Measurements from ENCODE around the gene OR9A2. TPM values are rescaled to one million over a fixed set of nuclear protein-coding genes. Genes with fewer than 3 reads are reported as not detected.

OR9A2 gene
- total RNA-seq, 2 donors from 2014 or later: not detected

- intact Hi-C loops (cut with DNase I): no loop called here
- DNase-seq (ENCODE audit: low spot score): no peak
These were observed 751 bp upstream of the OR9A2 start for GRCh38 chr7:143027683-143028082.

- no peak for DNase-seq (ENCODE audit: low spot score)
- intact Hi-C loops (cut with DNase I): no loop called here
These were observed 1.6 kb downstream of the OR9A2 start for GRCh38 chr7:143025371-143025770.

- intact Hi-C loops (cut with DNase I): no loop called here
- no peak for DNase-seq (ENCODE audit: low spot score)
These were observed 3.9 kb downstream of the OR9A2 start for GRCh38 chr7:143023047-143023446.

- DNase-seq (ENCODE audit: low spot score): no peak
- intact Hi-C loops (cut with DNase I): no loop called here
These were observed 8.0 kb downstream of the OR9A2 start for GRCh38 chr7:143018931-143019330.

GRCh38 chr7:143016996-143017395 lies 9.9 kb downstream of the OR9A2 start:
- DNase-seq (ENCODE audit: low spot score): no peak
- intact Hi-C loops (cut with DNase I): no loop called here

- intact Hi-C loops (cut with DNase I): no loop called here
- DNase-seq (ENCODE audit: low spot score): no peak
These were observed 10.9 kb downstream of the OR9A2 start for GRCh38 chr7:143015926-143016490.

GRCh38 chr7:143015084-143015483 lies 11.8 kb downstream of the OR9A2 start:
- intact Hi-C loops (cut with DNase I): no loop called here
- no peak for DNase-seq (ENCODE audit: low spot score)

- intact Hi-C loops (cut with DNase I): loop anchor here in 1 of 2 donors (5.0 kb wide), 1 partner anchor 198 kb away; no protein-coding TSS in a partner anchor
These were observed 13.0 kb downstream of the OR9A2 start for GRCh38 chr7:143013893-143014292.

GRCh38 chr7:143013473-143013872 lies 13.5 kb downstream of the OR9A2 start:
- no peak for DNase-seq (ENCODE audit: low spot score)
- intact Hi-C loops (cut with DNase I): loop anchor here in 1 of 2 donors (5.0 kb wide), 1 partner anchor 199 kb away; no protein-coding TSS in a partner anchor

More at GRCh38 chr7:143013893-143014292, 13.0 kb downstream of the OR9A2 start:
- no peak for DNase-seq (ENCODE audit: low spot score)

- intact Hi-C loops (cut with DNase I): loop anchor here in 1 of 2 donors (5.0 kb wide), 1 partner anchor 200 kb away; no protein-coding TSS in a partner anchor
- DNase-seq (ENCODE audit: low spot score): no peak
These were observed 14.5 kb downstream of the OR9A2 start for GRCh38 chr7:143012409-143012808.

GRCh38 chr7:143012001-143012400 lies 14.9 kb downstream of the OR9A2 start:
- no peak for DNase-seq (ENCODE audit: low spot score)
- intact Hi-C loops (cut with DNase I): loop anchor here in 1 of 2 donors (5.0 kb wide), 1 partner anchor 200 kb away; no protein-coding TSS in a partner anchor

GRCh38 chr7:143008007-143008901 lies 18.7 kb downstream of the OR9A2 start:
- intact Hi-C loops (cut with DNase I): loop anchor here in 1 of 2 donors (2.0 kb wide), 1 partner anchor 207 kb away; no protein-coding TSS in a partner anchor
- peak; percentile 95 for DNase-seq (ENCODE audit: low spot score)

- intact Hi-C loops (cut with DNase I): no loop called here
- DNase-seq (ENCODE audit: low spot score): no peak
These were observed 21.2 kb downstream of the OR9A2 start for GRCh38 chr7:143005632-143006260.

- intact Hi-C loops (cut with DNase I): loop anchor here in 1 of 2 donors (5.0 kb wide), 1 partner anchor 151 kb away; no protein-coding TSS in a partner anchor
These were observed 23.4 kb downstream of the OR9A2 start for GRCh38 chr7:143003393-143004051.

GRCh38 chr7:143002898-143003297 lies 24.0 kb downstream of the OR9A2 start:
- intact Hi-C loops (cut with DNase I): loop anchor here in 1 of 2 donors (5.0 kb wide), 1 partner anchor 151 kb away; no protein-coding TSS in a partner anchor

More at GRCh38 chr7:143003393-143004051, 23.4 kb downstream of the OR9A2 start:
- no peak for DNase-seq (ENCODE audit: low spot score)

GRCh38 chr7:143002106-143002505 lies 24.8 kb downstream of the OR9A2 start:
- intact Hi-C loops (cut with DNase I): loop anchor here in 1 of 2 donors (5.0 kb wide), 1 partner anchor 150 kb away; no protein-coding TSS in a partner anchor
- DNase-seq (ENCODE audit: low spot score): no peak

More at GRCh38 chr7:143002898-143003297, 24.0 kb downstream of the OR9A2 start:
- DNase-seq (ENCODE audit: low spot score): no peak

- no peak for DNase-seq (ENCODE audit: low spot score)
- intact Hi-C loops (cut with DNase I): loop anchor here in 1 of 2 donors (5.0 kb wide), 1 partner anchor 148 kb away; no protein-coding TSS in a partner anchor
These were observed 26.3 kb downstream of the OR9A2 start for GRCh38 chr7:143000648-143001047.

GRCh38 chr7:142999793-143000192 lies 27.1 kb downstream of the OR9A2 start:
- no peak for DNase-seq (ENCODE audit: low spot score)
- intact Hi-C loops (cut with DNase I): loop anchor here (5.0 to 10.0 kb wide), 2 partner anchors 135 to 147 kb away; no protein-coding TSS in a partner anchor

- intact Hi-C loops (cut with DNase I): loop anchor here in 1 of 2 donors (10.0 kb wide), 1 partner anchor 134 kb away; no protein-coding TSS in a partner anchor
- DNase-seq (ENCODE audit: low spot score): no peak
These were observed 28.0 kb downstream of the OR9A2 start for GRCh38 chr7:142998966-142999365.
